Stomach (tissue), 9 donors: ENCODE data around the gene PPP1R14C. TPM values are rescaled to one million over a fixed set of nuclear protein-coding genes. Genes with fewer than 3 reads are reported as not detected.

ENCODE experiments used
- DNase-seq, 2 donors: peaks; one replicate each; pipeline versions ENCODE4 v3.0.0 to v3.0.0-alpha.2; 2013 to 2019
- H3K27ac ChIP-seq, 5 donors: fragments of 200-600 bp in 4 of 5; sonication (generic) in 4 of 5; one replicate each; pipeline ENCODE4 v1.5.1; 2013 to 2019; ENCODE audit warnings: mild to moderate bottlenecking in 1 of 5, moderate library complexity in 1 of 5
- H3K27me3 ChIP-seq, 3 donors: fragments of 200-600 bp; sonication (generic); one replicate each; pipeline ENCODE4 v1.5.1; 2017 to 2019; ENCODE audit warnings: mixed run types in 1 of 3
- H3K36me3 ChIP-seq, 4 donors: fragments of 200-600 bp; sonication (generic); 1 replicate in 3 of 4; 2 replicates in 1 of 4; pipeline ENCODE4 v1.5.1; 2016 to 2019
- H3K4me1 ChIP-seq, 4 donors: fragments of 200-600 bp; sonication (generic); one replicate each; pipeline ENCODE4 v1.5.1; 2016 to 2019
- H3K4me3 ChIP-seq, 4 donors: fragments of 200-600 bp; sonication (generic) in 3 of 4; one replicate each; pipeline ENCODE4 v1.5.1; 2016 to 2019; ENCODE audit warnings: mild to moderate bottlenecking in 1 of 4
- H3K9me3 ChIP-seq, 4 donors: fragments of 200-600 bp; sonication (generic); one replicate each; pipeline ENCODE4 v1.5.1; 2016 to 2019
- EP300 ChIP-seq: sonication (generic); formaldehyde crosslinking; IDR thresholded peaks from one replicate; pipeline ENCODE4 v1.6.1; 2017; ENCODE audit warnings: antibody characterized with exemption
- POLR2A ChIP-seq, 4 donors: fragments of 450-650 bp; IDR thresholded peaks; one replicate each; pipeline ENCODE4 v1.6.1; 2016; ENCODE audit warnings: antibody characterized with exemption in 4 of 4, control low read depth in 2 of 4, mild to moderate bottlenecking in 1 of 4, moderate library complexity in 1 of 4
- POLR2AphosphoS5 ChIP-seq, 3 donors: sonication (generic); formaldehyde crosslinking; IDR thresholded peaks; one replicate each; pipeline ENCODE4 v1.6.1; 2016; ENCODE audit warnings: antibody characterized with exemption in 3 of 3
- WGBS, 5 donors: extraction: QIAGEN DNeasy Blood & Tissue Kit in 3 of 5; methylation state at CpG; one replicate each; pipeline versions ENCODE4 v1.1.5 to v1.1.7; 2013 to 2018; 5-methylcytosine and 5-hydroxymethylcytosine counted together
- intact Hi-C: fragments of 100-400 bp; cut with DNase I; formaldehyde crosslinking; loops from one replicate; pipeline ENCODE4 v1.15.1; 2023; ENCODE audit warnings: low total_unique reads
- polyA plus RNA-seq, 3 donors: library from polyadenylated mRNA; stranded (reverse); fragments of 200-250 nt; gene quantifications; one replicate each; pipeline ENCODE4 v1.2.3, GENCODE V29; 2013
- total RNA-seq, 5 donors: library from RNA; depleted of rRNA; stranded (reverse); fragments of >200 nt; gene quantifications; one replicate each; pipeline versions ENCODE4 v1.1.0 to v1.2.3, GENCODE V29; 2014 to 2016
- TF ChIP-seq, protein P1 (sequence below), 7 experiments: fragments of 450-650 bp in 4 of 7; fragments of 200-600 bp in 3 of 7; sonication (generic) in 3 of 7; IDR thresholded peaks; one replicate each; pipeline ENCODE4 v1.5.1; 2016 to 2019; ENCODE audit warnings: antibody characterized with exemption in 7 of 7, control low read depth in 2 of 7, mild to moderate bottlenecking in 1 of 7
- donor health status: healthy with polysubstance abuse.
- donor health status: Bipolar disorder and iron deficiency.
- donor health status: healthy.

The PPP1R14C gene
- total and polyA plus RNA-seq, 8 donors: 0.25 to 13.8 (median 4.1) TPM; not detected in 3

DNA sequence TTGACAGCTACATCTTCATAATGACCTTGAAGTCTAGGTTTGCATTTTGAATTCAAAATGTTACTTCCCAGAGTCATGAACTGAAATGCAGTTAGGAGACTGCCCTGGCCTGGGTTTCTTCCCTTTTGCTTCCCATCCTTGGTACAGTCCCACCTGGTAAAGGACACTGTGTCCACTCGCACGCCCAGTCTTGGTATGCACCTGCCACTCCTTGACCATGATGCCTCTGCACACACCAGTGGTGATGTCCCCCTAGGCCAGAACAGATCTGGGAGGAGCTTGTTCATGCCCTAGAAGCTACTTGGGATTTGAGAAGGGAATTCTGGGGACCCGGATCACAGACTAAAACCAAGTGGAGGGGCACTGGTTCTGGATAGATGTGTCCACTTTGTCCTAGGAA is 3.6 kb downstream of the PPP1R14C start:
- Histone ChIP-seq H3K4me1 (peaks cover 19 to 23% (median 22%) of the 10 kb centered on the region in 4 donors), H3K27me3 (peaks cover 21 to 99% (median 56%) of the 10 kb centered on the region in 3 donors), H3K36me3 (no peaks in the 10 kb centered on the region), H3K27ac (no peak overlapping the region), H3K9me3 (no peaks in the 10 kb centered on the region), H3K4me3 (no peak overlapping the region)
- DNase-seq: no peak
- TF ChIP-seq POLR2A (IDR thresholded peaks at IDR 0.05): no peak
- no peak for TF ChIP-seq EP300
- TF ChIP-seq, protein P1, sequence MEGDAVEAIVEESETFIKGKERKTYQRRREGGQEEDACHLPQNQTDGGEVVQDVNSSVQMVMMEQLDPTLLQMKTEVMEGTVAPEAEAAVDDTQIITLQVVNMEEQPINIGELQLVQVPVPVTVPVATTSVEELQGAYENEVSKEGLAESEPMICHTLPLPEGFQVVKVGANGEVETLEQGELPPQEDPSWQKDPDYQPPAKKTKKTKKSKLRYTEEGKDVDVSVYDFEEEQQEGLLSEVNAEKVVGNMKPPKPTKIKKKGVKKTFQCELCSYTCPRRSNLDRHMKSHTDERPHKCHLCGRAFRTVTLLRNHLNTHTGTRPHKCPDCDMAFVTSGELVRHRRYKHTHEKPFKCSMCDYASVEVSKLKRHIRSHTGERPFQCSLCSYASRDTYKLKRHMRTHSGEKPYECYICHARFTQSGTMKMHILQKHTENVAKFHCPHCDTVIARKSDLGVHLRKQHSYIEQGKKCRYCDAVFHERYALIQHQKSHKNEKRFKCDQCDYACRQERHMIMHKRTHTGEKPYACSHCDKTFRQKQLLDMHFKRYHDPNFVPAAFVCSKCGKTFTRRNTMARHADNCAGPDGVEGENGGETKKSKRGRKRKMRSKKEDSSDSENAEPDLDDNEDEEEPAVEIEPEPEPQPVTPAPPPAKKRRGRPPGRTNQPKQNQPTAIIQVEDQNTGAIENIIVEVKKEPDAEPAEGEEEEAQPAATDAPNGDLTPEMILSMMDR (IDR thresholded peaks at IDR 0.05): no peak
- TF ChIP-seq POLR2AphosphoS5 (IDR thresholded peaks at IDR 0.05): no peak
- intact Hi-C loops: no loop called here
- 71 to 89% (median 85%) methylated on average over 3 of the region's 3 CpGs for WGBS, 5 donors

DNA sequence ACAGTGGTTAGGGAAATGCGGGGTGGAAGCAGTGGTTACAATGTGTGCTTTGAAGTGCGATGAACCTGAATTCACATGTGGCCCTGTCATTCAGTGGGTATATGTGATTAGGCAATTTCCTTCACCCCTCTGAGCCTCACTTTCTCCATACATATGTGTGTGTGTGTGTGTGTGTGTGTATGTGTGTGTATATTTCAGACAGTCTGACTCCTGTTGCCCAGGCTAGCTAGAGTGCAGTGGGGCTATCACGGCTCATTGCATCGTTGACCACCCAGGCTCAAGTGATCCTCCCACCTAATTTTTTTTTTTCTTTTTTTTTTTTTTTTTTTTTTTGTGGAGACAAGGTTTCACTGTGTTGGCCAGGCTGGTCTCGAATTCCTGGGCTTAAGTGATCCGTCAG is 6.3 kb downstream of the PPP1R14C start:
- 63 to 80% (median 71%) methylated on average over 6 of the region's 6 CpGs for WGBS, 5 donors

DNA sequence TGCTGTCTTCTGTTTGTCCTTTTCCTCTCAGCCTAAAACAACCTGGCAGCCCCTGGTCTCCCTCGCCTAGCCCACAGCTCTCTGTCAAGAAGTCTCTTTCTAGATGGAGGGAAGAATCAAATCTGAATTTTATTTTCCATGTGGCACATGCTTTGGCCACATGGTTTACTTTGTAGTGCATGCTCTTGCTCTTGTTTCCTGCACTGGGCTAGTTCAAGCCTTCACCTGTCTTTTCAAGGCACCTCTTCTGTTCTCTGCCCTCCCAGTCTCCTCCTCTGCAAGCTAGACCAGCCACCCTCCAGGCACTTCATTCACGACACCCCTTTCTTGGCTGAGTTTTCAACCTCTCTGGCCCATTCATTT is 7.6 kb downstream of the PPP1R14C start:
- intact Hi-C loops: no loop called here
- H3K4me3 ChIP-seq: no peak overlapping the region
- no peaks in the 10 kb centered on the region for H3K36me3 ChIP-seq
- no peak overlapping the region for H3K27ac ChIP-seq
- peaks cover 0 to 79% (median 30%) of the 10 kb centered on the region in 3 donors for H3K27me3 ChIP-seq
- WGBS, 5 donors: 37 to 57% (median 47%) methylated on average over 2 of the region's 2 CpGs
- no peaks in the 10 kb centered on the region for H3K9me3 ChIP-seq
- no peak for DNase-seq
- TF ChIP-seq EP300: no peak
- TF ChIP-seq, protein P1 (IDR thresholded peaks at IDR 0.05): no peak
- TF ChIP-seq POLR2AphosphoS5 (IDR thresholded peaks at IDR 0.05): no peak
- no peak for TF ChIP-seq POLR2A (IDR thresholded peaks at IDR 0.05)
- H3K4me1 ChIP-seq: peaks cover 0 to 8% (median 4%) of the 10 kb centered on the region in 4 donors

More for the DNA sequence above, 6.3 kb downstream of the PPP1R14C start:
- Histone ChIP-seq H3K9me3 (no peaks in the 10 kb centered on the region), H3K27me3 (peaks cover 2 to 87% (median 40%) of the 10 kb centered on the region in 3 donors), H3K36me3 (no peaks in the 10 kb centered on the region), H3K27ac (no peak overlapping the region), H3K4me3 (no peak overlapping the region), H3K4me1 (peaks cover 0 to 5% (median 2%) of the 10 kb centered on the region in 4 donors)
- DNase-seq: no peak
- TF ChIP-seq, protein P1 (IDR thresholded peaks at IDR 0.05): no peak
- no peak for TF ChIP-seq POLR2A (IDR thresholded peaks at IDR 0.05)
- TF ChIP-seq POLR2AphosphoS5 (IDR thresholded peaks at IDR 0.05): no peak
- intact Hi-C loops: no loop called here

DNA sequence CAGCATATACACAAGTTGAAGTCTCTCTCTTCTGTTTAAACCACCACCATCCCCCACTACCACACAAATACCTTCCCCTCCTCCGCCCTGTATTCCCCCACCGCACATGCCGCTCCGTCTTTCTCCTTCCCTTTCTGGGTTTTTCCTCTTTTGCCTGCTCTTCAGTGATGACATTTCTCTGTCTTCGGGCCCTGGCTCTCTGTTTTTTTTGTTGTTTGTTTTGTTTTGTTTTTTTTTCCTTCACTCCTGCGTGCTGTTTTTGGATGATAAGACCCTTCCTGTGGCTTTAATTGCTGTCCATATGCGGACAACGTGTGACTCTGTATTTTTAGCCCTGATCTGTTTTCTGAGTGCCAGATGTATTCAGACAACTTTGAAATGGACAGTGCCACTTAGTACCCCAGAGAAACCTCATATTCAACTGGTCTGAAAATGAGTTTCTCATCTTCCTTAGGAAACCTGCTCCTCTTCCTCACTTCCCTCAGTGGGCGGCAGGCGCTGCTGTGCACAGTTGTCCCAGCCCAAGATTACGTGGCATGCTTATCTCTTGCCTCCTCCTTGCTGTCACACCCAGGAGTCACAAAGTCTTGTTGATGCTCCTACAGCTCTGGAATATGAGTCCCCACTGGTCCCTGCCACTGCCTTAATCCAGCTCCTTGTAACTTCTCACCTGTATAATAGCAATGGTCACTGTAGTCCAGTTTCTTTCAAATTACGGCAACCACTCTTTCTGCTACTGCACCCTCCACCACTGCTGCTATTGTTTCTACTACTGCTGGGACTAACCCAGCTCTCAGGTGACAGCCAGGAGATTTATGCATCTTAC is 8.2 kb downstream of the PPP1R14C start:
- H3K36me3 ChIP-seq: no peaks in the 10 kb centered on the region
- H3K4me3 ChIP-seq: no peak overlapping the region
- 25 to 40% (median 37%) methylated on average over 12 of the region's 12 CpGs for WGBS, 5 donors
- TF ChIP-seq EP300: no peak
- TF ChIP-seq POLR2AphosphoS5 (IDR thresholded peaks at IDR 0.05): no peak
- no peak for TF ChIP-seq POLR2A (IDR thresholded peaks at IDR 0.05)
- TF ChIP-seq, protein P1 (IDR thresholded peaks at IDR 0.05): no peak
- H3K27ac ChIP-seq: no peak overlapping the region
- no peak for DNase-seq
- intact Hi-C loops: no loop called here
- H3K27me3 ChIP-seq: peaks cover 0 to 73% (median 24%) of the 10 kb centered on the region in 3 donors
- peaks cover 0 to 8% (median 4%) of the 10 kb centered on the region in 4 donors for H3K4me1 ChIP-seq
- no peaks in the 10 kb centered on the region for H3K9me3 ChIP-seq
